SK-N-SH (cell line): ENCODE results near the gene GYG1. TPM values are rescaled to one million over a fixed set of nuclear protein-coding genes. Genes with fewer than 3 reads are reported as not detected.

ENCODE experiments used
- CTCF ChIA-PET: fragments of 300-600, 350-600 bp; formaldehyde crosslinking; extraction: SDS; loops from one replicate; lab custom pipeline; 2021; lab: Yijun Ruan, JAX
- POLR2A ChIA-PET: fragments of 350-600 bp; sonication (Branson Sonifier 250); formaldehyde crosslinking; extraction: SDS; loops from one replicate; lab custom pipeline; 2020; ENCODE audit warnings: antibody characterized with exemption, inconsistent platforms; lab: Yijun Ruan, JAX
- DNase-seq: peaks from one replicate; pipeline ENCODE4 v3.0.0; 2012
- H2AFZ ChIP-seq: fragments of 200-600 bp; sonication (generic); 2 replicates; pipeline ENCODE4 v1.8.1; 2016; ENCODE audit warnings: antibody characterized with exemption, mild to moderate bottlenecking, low read depth
- H3F3A ChIP-seq: fragments of 200-600 bp; sonication (generic); replicated peaks from 2 replicates; pipeline ENCODE3; 2016; ENCODE audit warnings: antibody characterized with exemption, mild to moderate bottlenecking; ENCODE audit not compliant: insufficient read depth
- H3K27ac ChIP-seq, 2 experiments: fragments of 200-500 bp in 1 of 2; fragments of 200-600 bp in 1 of 2; sonication (Bioruptor generic) in 1 of 2; sonication (generic), shearing (Covaris generic) in 1 of 2; 2 replicates each; pipeline versions ENCODE4 v1.5.1 to v1.6.1; 2014 to 2016; ENCODE audit warnings: low read depth in 2 of 2, inconsistent platforms in 1 of 2, low read length in 1 of 2, mild to moderate bottlenecking in 1 of 2, mixed read lengths in 1 of 2
- H3K27me3 ChIP-seq: fragments of 200-600 bp; sonication (generic), shearing (Covaris generic); 2 replicates; pipeline ENCODE4 v1.6.1; 2016; ENCODE audit warnings: mixed run types; ENCODE audit not compliant: insufficient read depth
- H3K36me3 ChIP-seq, 2 experiments: fragments of 200-500 bp in 1 of 2; fragments of 200-600 bp in 1 of 2; sonication (Bioruptor generic) in 1 of 2; sonication (generic) in 1 of 2; replicated peaks in 1 of 2; 2 replicates each; pipeline versions ENCODE3 to v1.5.1; 2014 to 2016; ENCODE audit warnings: low read length in 1 of 2, mild to moderate bottlenecking in 1 of 2; ENCODE audit not compliant: insufficient read depth in 2 of 2, control insufficient read depth in 1 of 2
- H3K4me1 ChIP-seq, 2 experiments: fragments of 200-500 bp in 1 of 2; fragments of 200-600 bp in 1 of 2; sonication (Bioruptor generic) in 1 of 2; sonication (generic), shearing (Covaris generic) in 1 of 2; 2 replicates each; pipeline versions ENCODE4 v1.5.1 to v1.6.1; 2014 to 2016; ENCODE audit warnings: low read depth in 1 of 2, low read length in 1 of 2, mixed run types in 1 of 2; ENCODE audit not compliant: insufficient read depth in 2 of 2, control insufficient read depth in 1 of 2
- H3K4me2 ChIP-seq: fragments of 200-600 bp; sonication (generic), shearing (Covaris generic); 2 replicates; pipeline ENCODE4 v1.6.1; 2017; ENCODE audit warnings: mixed run types
- H3K4me3 ChIP-seq, 2 experiments: fragments of 200-500 bp in 1 of 2; fragments of 200-600 bp in 1 of 2; sonication (Bioruptor generic) in 1 of 2; sonication (generic), shearing (Covaris generic) in 1 of 2; 2 replicates each; pipeline versions ENCODE4 v1.5.1 to v1.8.1; 2014 to 2016; ENCODE audit warnings: low read depth in 2 of 2, inconsistent platforms in 1 of 2, low read length in 1 of 2, mild to moderate bottlenecking in 1 of 2, mixed read lengths in 1 of 2, moderate library complexity in 1 of 2
- H3K79me2 ChIP-seq: fragments of 200-600 bp; sonication (generic); 2 replicates; pipeline ENCODE4 v1.8.1; 2017; ENCODE audit warnings: mild to moderate bottlenecking; ENCODE audit not compliant: insufficient read depth
- H3K9ac ChIP-seq: fragments of 200-600 bp; sonication (generic); 2 replicates; pipeline ENCODE4 v1.6.1; 2017; ENCODE audit warnings: mixed run types
- H3K9me2 ChIP-seq: fragments of 200-600 bp; sonication (generic); 2 replicates; pipeline ENCODE4 v1.6.1; 2017; ENCODE audit warnings: mixed run types
- H3K9me3 ChIP-seq: fragments of 200-600 bp; sonication (generic); 2 replicates; pipeline ENCODE4 v1.6.1; 2017; ENCODE audit warnings: mixed run types, mild to moderate bottlenecking, moderate library complexity
- H4K20me1 ChIP-seq: fragments of 200-600 bp; sonication (generic); 2 replicates; pipeline ENCODE4 v1.6.1; 2017; ENCODE audit warnings: mild to moderate bottlenecking, mixed run types; ENCODE audit not compliant: insufficient read depth
- ELF1 ChIP-seq: IDR thresholded peaks from 2 replicates; pipeline ENCODE4 v1.4.0; 2012
- EP300 ChIP-seq, 2 experiments: IDR thresholded peaks; 2 replicates each; pipeline versions ENCODE4 v1.4.0 to v1.6.1; 2012; ENCODE audit warnings: borderline replicate concordance in 1 of 2, low read depth in 1 of 2, low read length in 1 of 2
- FOXJ3 ChIP-seq: sonication (generic); formaldehyde crosslinking; IDR thresholded peaks from 2 replicates; pipeline ENCODE4 v1.5.1; 2020; ENCODE audit warnings: mild to moderate bottlenecking, missing genetic modification reagents
- GABPA ChIP-seq: IDR thresholded peaks from 2 replicates; pipeline ENCODE4 v1.4.0; 2012; ENCODE audit warnings: low read depth, mild to moderate bottlenecking
- GATA2 ChIP-seq: sonication (generic); formaldehyde crosslinking; IDR thresholded peaks from 2 replicates; pipeline ENCODE4 v1.5.0; 2020; ENCODE audit warnings: mild to moderate bottlenecking, missing genetic modification reagents
- JUND ChIP-seq: IDR thresholded peaks from 2 replicates; pipeline ENCODE4 v1.4.0; 2012
- MXI1 ChIP-seq: IDR thresholded peaks from 2 replicates; pipeline ENCODE4 v1.6.1; 2012; ENCODE audit warnings: mild to moderate bottlenecking, low read depth, low read length, improper control_type of control experiment
- RAD21 ChIP-seq: IDR thresholded peaks from 2 replicates; pipeline ENCODE4 v1.6.1; 2012; ENCODE audit warnings: mild to moderate bottlenecking, low read length
- RCOR1 ChIP-seq: fragments of 150-350 bp; IDR thresholded peaks from 2 replicates; pipeline ENCODE4 v1.6.1; 2017; ENCODE audit warnings: antibody characterized with exemption, low read length
- RXRA ChIP-seq: IDR thresholded peaks from 2 replicates; pipeline ENCODE4 v1.4.0; 2012; ENCODE audit warnings: low read depth, mild to moderate bottlenecking, borderline replicate concordance
- TAF1 ChIP-seq: IDR thresholded peaks from 2 replicates; pipeline ENCODE4 v1.6.1; 2012; ENCODE audit warnings: low read depth, mild to moderate bottlenecking, low read length, moderate library complexity, borderline replicate concordance
- TCF12 ChIP-seq: IDR thresholded peaks from 2 replicates; pipeline ENCODE4 v1.4.0; 2012
- TEAD4 ChIP-seq: IDR thresholded peaks from 2 replicates; pipeline ENCODE4 v1.4.0; 2012; ENCODE audit warnings: mild to moderate bottlenecking, borderline replicate concordance; ENCODE audit not compliant: insufficient read depth
- YY1 ChIP-seq: IDR thresholded peaks from 2 replicates; pipeline ENCODE4 v1.4.0; 2012; ENCODE audit warnings: low read depth, mild to moderate bottlenecking
- WGBS: methylation state at CpG from one replicate; pipeline ENCODE4 v1.1.6; 2017; ENCODE audit warnings: low lambda C conversion rate; 5-methylcytosine and 5-hydroxymethylcytosine counted together
- polyA plus RNA-seq, 3 experiments: library from polyadenylated mRNA; depleted of rRNA; stranded (reverse); fragments of >200 nt; gene quantifications; 2 replicates each; pipeline ENCODE4 v1.2.3, GENCODE V29; 2012
- TF ChIP-seq, protein P1 (sequence below): IDR thresholded peaks from 2 replicates; pipeline ENCODE4 v1.4.0; 2012; ENCODE audit warnings: low read depth, borderline replicate concordance
- TF ChIP-seq, protein P2 (sequence below): fragments of 150-350 bp; IDR thresholded peaks from 2 replicates; pipeline ENCODE4 v1.6.1; 2017; ENCODE audit warnings: antibody characterized with exemption, low read length, low read depth, borderline replicate concordance
- TF ChIP-seq, protein P3 (sequence below): IDR thresholded peaks from 2 replicates; pipeline ENCODE4 v1.6.1; 2012; ENCODE audit warnings: mild to moderate bottlenecking, low read depth, low read length, moderate library complexity
- TF ChIP-seq, protein P4 (sequence below): IDR thresholded peaks from 2 replicates; pipeline ENCODE4 v1.4.0; 2012; ENCODE audit warnings: low read depth

The GYG1 gene
- polyA plus RNA-seq, 1 of the 3 experiments (the other 2 are of a cell fraction), result 16.8 TPM

DNA sequence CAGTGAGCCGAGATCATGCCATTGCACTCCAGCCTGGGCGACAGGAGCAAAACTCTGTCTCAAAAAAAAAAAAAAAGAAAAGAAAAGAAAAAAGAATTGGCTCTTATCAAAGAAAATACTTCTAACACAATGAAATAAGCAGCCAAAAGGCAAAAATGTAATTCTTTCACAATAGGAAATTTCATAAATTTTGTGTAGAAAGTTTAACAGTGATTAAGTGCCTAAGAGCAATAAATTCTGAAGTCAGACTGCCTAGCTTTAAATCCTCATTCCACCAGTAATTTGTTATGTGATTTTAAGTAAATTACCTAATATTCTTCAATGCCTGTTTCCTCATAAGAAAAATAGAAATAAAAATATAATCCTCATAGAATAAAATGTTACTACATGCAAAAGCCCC is 70.4 kb downstream of the GYG1 start:
- Histone ChIP-seq H3K4me1 (no peaks in the 10 kb centered on the region), H3K9me2 (no peaks in the 10 kb centered on the region), H3K4me2 (no peak overlapping the region), H3K4me3 (no peak overlapping the region), H2AFZ (no peak overlapping the region), H3K9me3 (no peaks in the 10 kb centered on the region), H3K9ac (no peak overlapping the region), H3K36me3 (peaks cover 52 to 78% of the 10 kb centered on the region in 2 experiments), H3K79me2 (no peaks in the 10 kb centered on the region), H3K27ac (no peak overlapping the region), H4K20me1 (no peaks in the 10 kb centered on the region), H3F3A (peaks cover 5% of the 10 kb centered on the region), H3K27me3 (no peaks in the 10 kb centered on the region)
- POLR2A ChIA-PET, result no interaction called here
- CTCF ChIA-PET, result interaction anchor here (1.3 kb wide), 1 partner anchor 9 kb away, joined by 3 read pairs; no protein-coding TSS in a partner anchor
- WGBS, result 91% methylated on average over 2 of the region's 2 CpGs
- TF ChIP-seq, protein P1, sequence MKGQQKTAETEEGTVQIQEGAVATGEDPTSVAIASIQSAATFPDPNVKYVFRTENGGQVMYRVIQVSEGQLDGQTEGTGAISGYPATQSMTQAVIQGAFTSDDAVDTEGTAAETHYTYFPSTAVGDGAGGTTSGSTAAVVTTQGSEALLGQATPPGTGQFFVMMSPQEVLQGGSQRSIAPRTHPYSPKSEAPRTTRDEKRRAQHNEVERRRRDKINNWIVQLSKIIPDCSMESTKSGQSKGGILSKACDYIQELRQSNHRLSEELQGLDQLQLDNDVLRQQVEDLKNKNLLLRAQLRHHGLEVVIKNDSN, result no peak
- TF ChIP-seq, protein P2, sequence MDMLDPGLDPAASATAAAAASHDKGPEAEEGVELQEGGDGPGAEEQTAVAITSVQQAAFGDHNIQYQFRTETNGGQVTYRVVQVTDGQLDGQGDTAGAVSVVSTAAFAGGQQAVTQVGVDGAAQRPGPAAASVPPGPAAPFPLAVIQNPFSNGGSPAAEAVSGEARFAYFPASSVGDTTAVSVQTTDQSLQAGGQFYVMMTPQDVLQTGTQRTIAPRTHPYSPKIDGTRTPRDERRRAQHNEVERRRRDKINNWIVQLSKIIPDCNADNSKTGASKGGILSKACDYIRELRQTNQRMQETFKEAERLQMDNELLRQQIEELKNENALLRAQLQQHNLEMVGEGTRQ, result no peak
- TF ChIP-seq TAF1 (no peak), RCOR1 (no peak), JUND (no peak), GABPA (no peak), ELF1 (no peak), TEAD4 (no peak), RXRA (no peak), FOXJ3 (CRISPR knock-in tag) (no peak), MXI1 (no peak), YY1 (no peak), RAD21 (no peak), TCF12 (no peak), GATA2 (CRISPR knock-in tag) (no peak), EP300 (IDR thresholded peaks at IDR 0.05; ENCODE audit: borderline replicate concordance in 1 of 2, low read depth in 1 of 2, low read length in 1 of 2) (no peak)
- TF ChIP-seq, protein P3, sequence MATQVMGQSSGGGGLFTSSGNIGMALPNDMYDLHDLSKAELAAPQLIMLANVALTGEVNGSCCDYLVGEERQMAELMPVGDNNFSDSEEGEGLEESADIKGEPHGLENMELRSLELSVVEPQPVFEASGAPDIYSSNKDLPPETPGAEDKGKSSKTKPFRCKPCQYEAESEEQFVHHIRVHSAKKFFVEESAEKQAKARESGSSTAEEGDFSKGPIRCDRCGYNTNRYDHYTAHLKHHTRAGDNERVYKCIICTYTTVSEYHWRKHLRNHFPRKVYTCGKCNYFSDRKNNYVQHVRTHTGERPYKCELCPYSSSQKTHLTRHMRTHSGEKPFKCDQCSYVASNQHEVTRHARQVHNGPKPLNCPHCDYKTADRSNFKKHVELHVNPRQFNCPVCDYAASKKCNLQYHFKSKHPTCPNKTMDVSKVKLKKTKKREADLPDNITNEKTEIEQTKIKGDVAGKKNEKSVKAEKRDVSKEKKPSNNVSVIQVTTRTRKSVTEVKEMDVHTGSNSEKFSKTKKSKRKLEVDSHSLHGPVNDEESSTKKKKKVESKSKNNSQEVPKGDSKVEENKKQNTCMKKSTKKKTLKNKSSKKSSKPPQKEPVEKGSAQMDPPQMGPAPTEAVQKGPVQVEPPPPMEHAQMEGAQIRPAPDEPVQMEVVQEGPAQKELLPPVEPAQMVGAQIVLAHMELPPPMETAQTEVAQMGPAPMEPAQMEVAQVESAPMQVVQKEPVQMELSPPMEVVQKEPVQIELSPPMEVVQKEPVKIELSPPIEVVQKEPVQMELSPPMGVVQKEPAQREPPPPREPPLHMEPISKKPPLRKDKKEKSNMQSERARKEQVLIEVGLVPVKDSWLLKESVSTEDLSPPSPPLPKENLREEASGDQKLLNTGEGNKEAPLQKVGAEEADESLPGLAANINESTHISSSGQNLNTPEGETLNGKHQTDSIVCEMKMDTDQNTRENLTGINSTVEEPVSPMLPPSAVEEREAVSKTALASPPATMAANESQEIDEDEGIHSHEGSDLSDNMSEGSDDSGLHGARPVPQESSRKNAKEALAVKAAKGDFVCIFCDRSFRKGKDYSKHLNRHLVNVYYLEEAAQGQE, result no peak
- TF ChIP-seq, protein P4, sequence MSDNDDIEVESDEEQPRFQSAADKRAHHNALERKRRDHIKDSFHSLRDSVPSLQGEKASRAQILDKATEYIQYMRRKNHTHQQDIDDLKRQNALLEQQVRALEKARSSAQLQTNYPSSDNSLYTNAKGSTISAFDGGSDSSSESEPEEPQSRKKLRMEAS, result no peak
- DNase-seq, result no peak
